Measurements from ENCODE around the gene TMEM233.
A peak's percentile ranks its signal among the peaks of the same experiment; 100 is the strongest.

DNA sequence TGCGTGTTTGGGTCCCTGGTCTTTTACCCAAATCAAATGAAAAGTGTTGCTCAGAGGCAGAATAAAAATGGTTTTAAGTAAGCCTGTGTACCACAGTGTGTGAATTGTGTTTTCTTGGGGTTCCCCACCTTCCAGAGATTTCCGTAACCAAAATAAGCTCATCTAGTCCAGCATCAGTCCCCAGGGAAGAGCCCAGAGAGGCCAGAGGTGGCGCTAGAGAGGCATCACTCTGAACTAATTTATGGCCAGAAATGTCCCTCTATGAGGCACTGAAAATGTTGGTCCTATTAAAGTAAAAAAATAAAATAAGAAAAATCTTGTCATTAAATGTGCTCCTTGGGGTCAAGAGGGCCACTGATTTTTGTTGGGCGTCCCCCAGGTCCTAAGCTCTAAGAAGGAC lies 49.4 kb downstream of the TMEM233 start:
- TF ChIP-seq RORB (CRISPR knock-in tag; IDR thresholded peaks at IDR 0.05), result no peak
- TF ChIP-seq ZNF138 (CRISPR knock-in tag; conservative IDR thresholded peaks at IDR 0.05), result no peak
- no peak for TF ChIP-seq CREM (CRISPR knock-in tag; IDR thresholded peaks at IDR 0.05)
- TF ChIP-seq JUN (CRISPR knock-in tag; IDR thresholded peaks at IDR 0.05), result no peak
- TF ChIP-seq, protein P1, sequence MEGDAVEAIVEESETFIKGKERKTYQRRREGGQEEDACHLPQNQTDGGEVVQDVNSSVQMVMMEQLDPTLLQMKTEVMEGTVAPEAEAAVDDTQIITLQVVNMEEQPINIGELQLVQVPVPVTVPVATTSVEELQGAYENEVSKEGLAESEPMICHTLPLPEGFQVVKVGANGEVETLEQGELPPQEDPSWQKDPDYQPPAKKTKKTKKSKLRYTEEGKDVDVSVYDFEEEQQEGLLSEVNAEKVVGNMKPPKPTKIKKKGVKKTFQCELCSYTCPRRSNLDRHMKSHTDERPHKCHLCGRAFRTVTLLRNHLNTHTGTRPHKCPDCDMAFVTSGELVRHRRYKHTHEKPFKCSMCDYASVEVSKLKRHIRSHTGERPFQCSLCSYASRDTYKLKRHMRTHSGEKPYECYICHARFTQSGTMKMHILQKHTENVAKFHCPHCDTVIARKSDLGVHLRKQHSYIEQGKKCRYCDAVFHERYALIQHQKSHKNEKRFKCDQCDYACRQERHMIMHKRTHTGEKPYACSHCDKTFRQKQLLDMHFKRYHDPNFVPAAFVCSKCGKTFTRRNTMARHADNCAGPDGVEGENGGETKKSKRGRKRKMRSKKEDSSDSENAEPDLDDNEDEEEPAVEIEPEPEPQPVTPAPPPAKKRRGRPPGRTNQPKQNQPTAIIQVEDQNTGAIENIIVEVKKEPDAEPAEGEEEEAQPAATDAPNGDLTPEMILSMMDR (IDR thresholded peaks at IDR 0.05), result peak; percentile 74
- TF ChIP-seq MAX (CRISPR knock-in tag; IDR thresholded peaks at IDR 0.05), result no peak
- no peak for TF ChIP-seq NFE2L1 (CRISPR knock-in tag; IDR thresholded peaks at IDR 0.05)
